ELR (cell line): ENCODE results near the gene ADRM1.

Source experiments
- DNase-seq: peaks from one replicate; pipeline ENCODE4 v3.0.0-alpha.2; 2015; ENCODE audit warnings: low read depth

The ADRM1 gene

GRCh38 chr20:62281161-62281933 is 21.4 kb upstream of the ADRM1 start:
- DNase-seq: no peak

GRCh38 chr20:62282103-62282502 is 20.7 kb upstream of the ADRM1 start:
- DNase-seq: no peak

- no peak for DNase-seq
These were observed 19.8 kb upstream of the ADRM1 start for GRCh38 chr20:62282877-62283503.

GRCh38 chr20:62284448-62284847 is 18.3 kb upstream of the ADRM1 start:
- no peak for DNase-seq

GRCh38 chr20:62285151-62285550 is 17.6 kb upstream of the ADRM1 start:
- no peak for DNase-seq

GRCh38 chr20:62285722-62286121 is 17.1 kb upstream of the ADRM1 start:
- DNase-seq: no peak

GRCh38 chr20:62286493-62287064 is 16.2 kb upstream of the ADRM1 start:
- DNase-seq: no peak

- no peak for DNase-seq
These were observed 15.7 kb upstream of the ADRM1 start for GRCh38 chr20:62287129-62287528.

- no peak for DNase-seq
These were observed 14.8 kb upstream of the ADRM1 start for GRCh38 chr20:62287759-62288534.

GRCh38 chr20:62288535-62289105 is 14.2 kb upstream of the ADRM1 start:
- no peak for DNase-seq

- DNase-seq: no peak
These were observed 13.7 kb upstream of the ADRM1 start for GRCh38 chr20:62289131-62289530.

- no peak for DNase-seq
These were observed 12.9 kb upstream of the ADRM1 start for GRCh38 chr20:62289898-62290297.

GRCh38 chr20:62291251-62292066 is 11.3 kb upstream of the ADRM1 start:
- no peak for DNase-seq

- DNase-seq: no peak
These were observed 10.7 kb upstream of the ADRM1 start for GRCh38 chr20:62292108-62292507.

- DNase-seq: no peak
These were observed 9.5 kb upstream of the ADRM1 start for GRCh38 chr20:62293111-62293784.

- no peak for DNase-seq
These were observed 8.9 kb upstream of the ADRM1 start for GRCh38 chr20:62293946-62294345.

GRCh38 chr20:62294516-62294915 is 8.3 kb upstream of the ADRM1 start:
- DNase-seq: no peak

GRCh38 chr20:62296724-62297448 is 5.9 kb upstream of the ADRM1 start:
- DNase-seq: no peak

- no peak for DNase-seq
These were observed 5.2 kb upstream of the ADRM1 start for GRCh38 chr20:62297449-62298227.
